ENCODE results near the gene ZBTB48. TPM values are rescaled to one million over a fixed set of nuclear protein-coding genes. Genes with fewer than 3 reads are reported as not detected.
A peak's percentile ranks its signal among the peaks of the same experiment; 100 is the strongest.
"Not testable (repeated sequence)": the region's sequence is repeated elsewhere in the genome, so short reads cannot be mapped to it uniquely, and the experiment has no call there.

Gene ZBTB48
- 14.4 and 17.1 TPM in 2 replicates for total RNA-seq (2014; rRNA removed; shearing (Covaris generic))
- 11.0 and 12.6 TPM in 2 replicates for polyA plus RNA-seq (2015; cell fraction: cytosol; rRNA removed)
- polyA plus RNA-seq (2015; cell fraction: nucleus; rRNA removed) = 53.4 and 59.6 TPM in 2 replicates

- peak; percentile 96 for DNase-seq (ENCODE audit: low read depth)
Measured at GRCh38 chr1:6579374-6580118, at the start of gene ZBTB48. ZBTB48 (plus strand) TSS chr1:6579994; CDS start chr1:6580610, 616 bp downstream.

GRCh38 chr1:6530504-6531160, 49.2 kb upstream of the ZBTB48 start:
- no peak for DNase-seq (ENCODE audit: low read depth)

GRCh38 chr1:6531996-6532395, 47.8 kb upstream of the ZBTB48 start:
- DNase-seq (ENCODE audit: low read depth) = no peak

GRCh38 chr1:6534248-6534822, 45.5 kb upstream of the ZBTB48 start:
- DNase-seq (ENCODE audit: low read depth) = no peak

GRCh38 chr1:6535214-6535613, 44.6 kb upstream of the ZBTB48 start:
- no peak for DNase-seq (ENCODE audit: low read depth)

GRCh38 chr1:6536291-6536690, 43.5 kb upstream of the ZBTB48 start:
- no peak for DNase-seq (ENCODE audit: low read depth)

- DNase-seq (ENCODE audit: low read depth) = no peak
Measured at GRCh38 chr1:6538956-6539355, 40.8 kb upstream of the ZBTB48 start.

GRCh38 chr1:6544831-6545230, 35.0 kb upstream of the ZBTB48 start:
- DNase-seq (ENCODE audit: low read depth) = peak; percentile 91

- DNase-seq (ENCODE audit: low read depth) = peak; percentile 55
Measured at GRCh38 chr1:6545276-6546112, 34.3 kb upstream of the ZBTB48 start.

GRCh38 chr1:6546326-6546725, 33.5 kb upstream of the ZBTB48 start:
- no peak for DNase-seq (ENCODE audit: low read depth)

- DNase-seq (ENCODE audit: low read depth) = peak; percentile 55
Measured at GRCh38 chr1:6547301-6547700, 32.5 kb upstream of the ZBTB48 start.

GRCh38 chr1:6554031-6554906, 25.5 kb upstream of the ZBTB48 start, which contains the start of gene NOL9:
NOL9 (minus strand) TSS chr1:6554513; CDS start chr1:6554502, 11 bp downstream.
- peak; percentile 87 for DNase-seq (ENCODE audit: low read depth)

- no peak for DNase-seq (ENCODE audit: low read depth)
Measured at GRCh38 chr1:6554907-6555778, 24.7 kb upstream of the ZBTB48 start, which contains the start of gene TAS1R1. TAS1R1 (plus strand) TSS chr1:6555307; CDS start chr1:6555374, 67 bp downstream.

GRCh38 chr1:6557597-6557996, 22.2 kb upstream of the ZBTB48 start:
- no peak for DNase-seq (ENCODE audit: low read depth)

GRCh38 chr1:6559161-6559560, 20.6 kb upstream of the ZBTB48 start:
- not testable (repeated sequence) for DNase-seq (ENCODE audit: low read depth)

GRCh38 chr1:6560267-6560666, 19.5 kb upstream of the ZBTB48 start:
- no peak for DNase-seq (ENCODE audit: low read depth)

GRCh38 chr1:6569033-6569432, 10.8 kb upstream of the ZBTB48 start:
- no peak for DNase-seq (ENCODE audit: low read depth)

- no peak for DNase-seq (ENCODE audit: low read depth)
Measured at GRCh38 chr1:6570100-6570499, 9.7 kb upstream of the ZBTB48 start.

- DNase-seq (ENCODE audit: low read depth) = no peak
Measured at GRCh38 chr1:6570987-6571386, 8.8 kb upstream of the ZBTB48 start.
